HG03342 (cell line): ENCODE results near the gene TMEM218.
"Not testable (repeated sequence)": the region's sequence is repeated elsewhere in the genome, so short reads cannot be mapped to it uniquely, and the experiment has no call there.

ENCODE experiments used
- ATAC-seq: cut with Tn5 transposase; IDR thresholded peaks from one replicate; pipeline ENCODE4 v1.9.1; 2021; ENCODE audit warnings: mild to moderate bottlenecking, moderate library complexity; ENCODE audit not compliant: unreplicated experiment

TMEM218 gene

DNA sequence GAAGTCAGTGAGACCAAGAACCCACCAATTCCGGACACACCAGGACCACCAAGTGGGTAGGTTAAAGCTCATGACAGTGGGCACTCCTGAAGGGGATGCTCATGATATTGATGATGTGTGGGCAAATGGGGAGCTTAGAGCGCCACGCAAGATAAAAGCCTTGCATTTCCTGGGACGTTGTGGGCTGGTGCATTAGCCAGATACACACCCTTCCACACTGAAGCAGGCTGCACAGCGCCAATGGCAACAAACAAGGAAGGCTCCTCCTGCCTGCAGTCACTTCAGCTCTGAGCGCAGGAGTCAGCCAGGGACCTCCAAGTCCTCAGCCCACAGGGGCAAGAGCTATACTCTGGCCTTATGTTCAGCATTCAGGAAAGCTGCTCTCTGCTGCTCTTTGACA lies 20.6 kb downstream of the TMEM218 start:
- ATAC-seq, result no peak

GRCh38 chr11:125090151-125090550 lies 21.3 kb downstream of the TMEM218 start:
- not testable (repeated sequence) for ATAC-seq

DNA sequence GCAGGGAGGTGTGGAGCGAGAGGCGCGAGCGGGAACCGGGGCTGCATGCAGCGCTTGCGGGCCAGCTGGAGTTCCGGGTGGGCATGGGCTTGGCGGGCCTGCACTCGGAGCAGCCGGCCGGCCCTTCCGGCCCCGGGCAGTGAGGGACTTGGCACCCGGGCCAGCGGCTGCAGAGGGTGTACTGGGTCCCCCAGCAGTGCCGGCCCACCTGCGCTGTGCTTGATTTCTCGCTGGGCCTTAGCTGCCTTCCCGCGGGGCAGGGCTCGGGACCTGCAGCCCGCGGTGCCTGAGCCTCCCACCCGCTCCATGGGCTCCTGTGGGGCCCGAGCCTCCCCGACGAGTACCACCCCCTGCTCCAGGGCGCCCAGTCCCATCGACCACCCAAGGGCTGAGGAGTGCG lies 21.9 kb downstream of the TMEM218 start:
- not testable (repeated sequence) for ATAC-seq

- no peak for ATAC-seq
Measured at GRCh38 chr11:125088576-125089455, 22.6 kb downstream of the TMEM218 start.

DNA sequence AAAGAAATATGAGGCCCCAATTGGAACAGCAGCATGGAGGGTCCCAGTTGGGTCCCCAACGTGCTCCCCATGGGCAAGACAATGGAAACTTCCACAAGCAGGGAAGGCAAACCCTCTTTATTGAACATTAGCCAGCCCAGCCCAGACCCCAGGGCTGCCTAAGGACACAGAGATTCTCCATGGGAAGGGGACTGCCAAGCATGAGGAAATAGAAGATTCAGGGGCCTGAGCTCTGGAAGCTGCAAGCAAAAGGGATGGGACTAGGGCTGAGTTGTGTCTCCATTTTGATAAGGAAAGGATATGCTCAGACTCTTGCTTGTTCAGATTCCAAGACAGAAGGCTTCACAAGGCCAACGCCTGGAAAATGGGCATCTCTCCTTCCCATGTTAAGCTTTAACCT lies 23.3 kb downstream of the TMEM218 start:
- ATAC-seq, result no peak

DNA sequence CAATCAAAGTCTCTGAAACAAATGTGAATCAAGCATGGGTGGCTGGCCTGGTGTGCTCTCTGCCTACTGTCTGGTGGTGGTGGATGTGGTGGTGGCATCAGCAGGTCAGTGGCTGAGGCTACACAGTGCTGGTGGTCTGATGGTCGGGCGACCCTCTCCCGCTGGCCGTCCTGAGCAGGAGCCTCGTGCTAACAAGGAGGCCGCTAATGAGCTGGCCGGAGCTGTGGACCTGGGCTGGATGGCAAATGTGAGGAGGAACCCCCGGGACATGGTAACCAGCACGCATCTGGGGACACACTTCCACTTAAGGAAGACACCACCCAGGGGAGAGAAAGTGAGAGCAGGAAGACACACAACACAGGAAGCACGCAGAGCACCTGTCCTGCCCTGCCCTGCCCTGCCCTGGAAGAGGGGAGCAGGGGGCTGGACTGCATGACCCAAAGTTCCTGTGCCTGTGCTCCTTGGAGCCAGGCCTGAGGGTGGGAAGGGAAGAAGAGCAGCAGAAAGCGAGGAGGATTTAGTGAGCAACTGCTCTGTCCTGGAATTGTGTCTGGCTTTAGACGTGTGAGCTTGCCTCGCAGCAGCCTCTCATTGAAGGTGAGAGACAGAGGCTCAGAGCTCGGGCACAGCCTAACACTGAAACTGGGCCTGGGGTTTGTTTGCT lies 24.7 kb downstream of the TMEM218 start:
- ATAC-seq, result no peak

DNA sequence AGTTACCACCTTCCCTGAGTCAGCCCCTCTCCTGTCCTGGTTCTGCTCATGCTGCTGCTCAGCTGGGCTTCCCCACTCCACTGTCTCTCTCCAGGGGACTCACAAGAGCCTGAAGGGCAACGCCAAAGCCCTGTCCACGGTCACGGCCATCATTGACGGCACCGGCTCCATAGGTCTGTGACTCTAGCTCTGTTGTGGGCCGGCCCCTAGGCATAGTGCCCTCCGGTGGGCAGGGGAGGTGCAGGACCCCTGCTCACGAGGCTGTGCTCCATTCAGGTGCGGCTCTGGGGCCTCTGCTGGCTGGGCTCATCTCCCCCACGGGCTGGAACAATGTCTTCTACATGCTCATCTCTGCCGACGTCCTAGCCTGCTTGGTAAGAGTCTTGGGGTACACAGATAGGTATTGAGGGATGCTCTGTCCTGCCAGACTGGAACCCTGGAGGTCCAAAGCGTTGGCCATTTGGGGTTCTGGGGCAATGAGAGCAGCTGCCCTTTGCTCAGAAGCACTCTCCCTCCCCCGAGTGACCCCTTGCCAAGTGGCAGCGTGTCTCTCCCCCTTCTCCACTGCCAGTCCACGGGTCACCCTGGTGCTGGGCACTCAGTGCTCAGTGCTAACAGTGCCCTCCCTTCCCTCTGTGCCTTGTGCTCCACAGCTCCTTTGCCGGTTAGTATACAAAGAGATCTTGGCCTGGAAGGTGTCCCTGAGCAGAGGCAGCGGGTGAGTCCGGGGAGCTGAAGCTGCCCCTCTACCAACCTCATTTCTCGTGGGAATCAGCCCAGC lies 25.9 kb downstream of the TMEM218 start:
- ATAC-seq, result no peak

- ATAC-seq, result no peak
Measured at GRCh38 chr11:125084761-125085231, 26.6 kb downstream of the TMEM218 start.

GRCh38 chr11:125084057-125084416 lies 27.4 kb downstream of the TMEM218 start:
- ATAC-seq, result no peak

GRCh38 chr11:125083312-125084056 lies 27.9 kb downstream of the TMEM218 start:
- no peak for ATAC-seq

DNA sequence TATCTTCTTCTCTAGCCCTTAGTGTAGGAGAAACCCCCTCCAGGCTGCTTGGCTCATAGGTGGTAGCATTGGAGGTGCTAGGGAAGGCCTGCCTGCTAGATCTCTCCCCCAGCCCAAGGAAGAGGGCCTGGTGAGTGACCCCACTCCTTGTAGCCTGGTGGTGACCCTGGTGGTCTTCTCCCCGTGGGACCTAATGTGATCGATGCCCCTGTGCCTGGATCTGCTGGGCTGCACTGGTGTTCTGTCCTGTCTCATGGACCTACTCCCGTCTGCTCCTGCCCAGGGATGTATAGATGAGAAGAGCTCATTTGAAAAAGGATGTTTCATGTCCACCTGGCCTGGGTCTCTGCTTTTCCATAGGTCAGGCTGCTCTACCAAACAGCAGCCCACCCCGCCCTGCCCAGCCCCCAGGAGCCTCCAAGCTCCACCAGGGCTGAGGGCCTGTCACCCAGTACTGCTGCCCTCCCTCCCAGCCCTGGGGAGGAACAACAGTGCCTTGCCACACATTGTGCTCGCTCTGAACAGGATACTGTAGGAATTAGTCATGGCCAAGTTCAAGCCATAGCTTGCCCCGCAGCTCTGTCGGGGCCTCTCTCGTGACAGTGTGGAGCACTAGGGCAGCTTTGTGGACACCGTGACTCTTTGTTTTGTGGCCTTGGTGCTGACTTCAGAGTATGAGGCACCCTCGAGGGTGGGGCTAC lies 28.7 kb downstream of the TMEM218 start:
- no peak for ATAC-seq

DNA sequence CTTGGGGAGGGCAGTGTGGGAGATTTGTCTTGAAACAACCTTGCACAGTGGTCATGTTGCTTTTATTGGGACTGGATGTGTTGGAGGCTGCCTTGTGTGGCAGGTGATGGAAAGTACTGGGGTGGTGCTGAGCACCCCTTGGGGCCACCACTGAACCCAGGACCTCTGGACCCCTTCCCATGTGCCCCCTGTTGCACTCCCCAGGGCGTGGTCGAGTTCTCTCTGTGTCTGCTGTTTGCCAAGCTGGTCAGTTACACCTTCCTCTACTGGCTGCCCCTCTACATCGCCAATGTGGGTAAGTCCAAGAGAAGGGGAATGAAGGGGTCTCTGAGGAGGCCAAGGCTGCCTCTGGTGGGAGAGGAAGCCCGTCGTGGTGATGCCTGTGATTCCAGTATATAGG lies 29.4 kb downstream of the TMEM218 start:
- ATAC-seq, result no peak

DNA sequence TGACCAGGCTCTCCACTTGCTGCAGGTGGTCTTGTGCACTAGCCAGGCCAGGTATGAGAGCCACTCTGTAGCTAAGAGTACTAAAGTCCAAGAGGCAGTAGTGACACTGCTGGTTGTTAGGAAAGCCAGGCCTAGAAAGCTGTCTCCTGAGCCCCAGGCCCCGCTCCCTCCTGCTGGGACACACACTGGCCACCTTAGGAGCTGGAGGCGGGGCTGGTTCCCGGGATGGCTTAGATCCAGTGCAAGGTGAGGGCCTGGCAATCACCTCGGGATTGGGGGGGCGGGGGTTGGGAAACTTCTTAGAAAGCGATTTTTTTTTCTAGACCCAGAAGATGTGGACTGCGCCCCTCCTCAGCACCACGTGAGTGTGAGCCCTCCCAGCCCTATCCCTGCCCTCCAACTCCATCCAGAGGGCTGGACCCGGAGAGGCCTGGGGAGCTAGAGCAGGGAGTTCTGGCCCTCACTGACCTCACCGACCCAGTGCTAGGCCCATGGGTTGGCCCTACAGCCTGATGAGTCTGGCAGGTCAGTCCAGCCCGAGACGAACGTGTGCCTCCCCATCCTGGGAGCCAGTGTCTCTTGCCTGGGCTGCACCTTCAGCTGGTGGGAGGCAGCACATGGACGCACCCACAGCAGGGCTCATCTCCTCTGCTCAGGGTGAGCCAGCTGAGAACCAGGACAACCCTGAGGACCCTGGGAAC lies 30.2 kb downstream of the TMEM218 start:
- no peak for ATAC-seq

- ATAC-seq, result no peak
Measured at GRCh38 chr11:125080531-125080911, 30.9 kb downstream of the TMEM218 start.

- ATAC-seq, result no peak
Measured at GRCh38 chr11:125079878-125080530, 31.4 kb downstream of the TMEM218 start.

DNA sequence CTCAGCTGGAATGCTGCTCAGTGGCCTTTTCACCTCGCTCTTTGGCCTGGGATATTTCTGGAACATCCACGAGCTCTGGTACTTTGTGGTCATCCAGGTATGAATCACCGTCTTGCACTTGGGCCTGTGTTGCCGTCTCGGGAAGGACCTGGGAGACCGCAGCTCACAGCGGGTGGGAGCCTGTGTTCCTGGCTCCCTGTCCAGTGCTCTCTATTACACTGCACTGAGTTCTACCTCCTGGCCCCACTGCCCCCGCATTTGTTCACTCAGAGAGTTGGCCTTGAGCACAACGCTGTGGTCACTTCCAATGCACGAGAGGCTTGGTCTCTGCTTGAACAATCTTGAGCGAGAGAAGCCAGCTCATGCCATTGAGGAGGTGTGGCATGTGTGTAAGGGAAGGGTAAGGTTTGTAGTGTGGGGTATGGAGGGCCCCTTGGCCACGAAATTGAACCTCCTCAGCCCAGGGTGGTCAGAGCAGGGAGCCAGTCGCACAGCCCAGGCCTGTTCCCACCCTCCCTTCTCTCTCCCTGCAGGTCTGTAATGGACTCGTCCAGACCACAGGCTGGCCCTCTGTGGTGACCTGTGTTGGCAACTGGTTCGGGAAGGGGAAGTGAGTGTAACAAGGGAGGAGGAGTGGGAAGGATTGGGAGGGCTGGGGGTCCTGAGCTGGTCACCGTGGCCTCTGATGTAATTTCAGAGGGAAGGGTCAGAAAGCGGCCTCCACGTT lies 32.1 kb downstream of the TMEM218 start:
- ATAC-seq, result no peak

DNA sequence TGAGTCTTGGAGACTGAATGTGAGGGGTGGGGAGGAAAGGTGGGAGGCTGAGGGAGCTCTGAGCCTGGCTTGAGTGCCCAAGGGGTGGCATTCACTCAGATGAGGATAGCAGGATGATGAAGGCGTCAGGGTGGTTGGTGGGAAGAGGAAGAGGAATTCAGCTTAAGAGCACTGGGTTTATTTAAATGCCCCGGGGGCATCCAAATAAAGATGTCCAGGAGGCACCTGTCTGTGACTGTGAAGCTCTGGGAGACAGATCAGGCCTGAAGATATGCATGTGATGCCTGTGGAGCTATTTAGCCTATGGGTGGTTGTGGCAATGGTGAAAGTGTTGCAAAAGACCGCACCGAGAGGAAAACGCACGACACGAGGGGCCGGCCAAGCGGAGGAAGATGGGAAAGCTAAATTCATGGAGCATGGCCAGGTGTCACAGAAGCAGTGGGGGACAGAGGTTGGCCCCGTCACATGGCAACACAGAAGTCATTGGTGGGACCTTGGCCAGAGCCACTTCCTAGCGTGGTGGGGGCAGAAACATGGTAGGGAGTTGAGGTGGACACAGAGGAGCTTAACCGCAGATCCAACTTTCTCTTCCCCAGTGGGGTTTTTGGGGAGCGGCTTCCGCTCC lies 32.8 kb downstream of the TMEM218 start:
- no peak for ATAC-seq

- no peak for ATAC-seq
Measured at GRCh38 chr11:125078016-125078415, 33.4 kb downstream of the TMEM218 start.
